ENCODE measurements around the gene OAS3.

- TF ChIP-seq CTCF (IDR thresholded peaks at IDR 0.05 in 2 of 3, conservative IDR thresholded peaks at IDR 0.05 in 1 of 3; ENCODE audit: insufficient read depth in 2 of 3, low read depth in 1 of 3, low read length in 3 of 3) (no peak), ZNF76 (CRISPR knock-in tag; IDR thresholded peaks at IDR 0.05; ENCODE audit: borderline replicate concordance) (no peak), EZH2 (IDR thresholded peaks at IDR 0.05; ENCODE audit: borderline replicate concordance, low read depth, low read length) (no peak), USF2 (CRISPR knock-in tag; IDR thresholded peaks at IDR 0.05) (no peak)
Measured at GRCh38 chr12:112928978-112929377, 9.3 kb upstream of the OAS3 start.
